ENCODE results near the gene HARS2. TPM values are rescaled to one million over a fixed set of nuclear protein-coding genes. Genes with fewer than 3 reads are reported as not detected.

Gene HARS2
- total RNA-seq, 1 donor from 2014 or later = 37.0 TPM

DNA sequence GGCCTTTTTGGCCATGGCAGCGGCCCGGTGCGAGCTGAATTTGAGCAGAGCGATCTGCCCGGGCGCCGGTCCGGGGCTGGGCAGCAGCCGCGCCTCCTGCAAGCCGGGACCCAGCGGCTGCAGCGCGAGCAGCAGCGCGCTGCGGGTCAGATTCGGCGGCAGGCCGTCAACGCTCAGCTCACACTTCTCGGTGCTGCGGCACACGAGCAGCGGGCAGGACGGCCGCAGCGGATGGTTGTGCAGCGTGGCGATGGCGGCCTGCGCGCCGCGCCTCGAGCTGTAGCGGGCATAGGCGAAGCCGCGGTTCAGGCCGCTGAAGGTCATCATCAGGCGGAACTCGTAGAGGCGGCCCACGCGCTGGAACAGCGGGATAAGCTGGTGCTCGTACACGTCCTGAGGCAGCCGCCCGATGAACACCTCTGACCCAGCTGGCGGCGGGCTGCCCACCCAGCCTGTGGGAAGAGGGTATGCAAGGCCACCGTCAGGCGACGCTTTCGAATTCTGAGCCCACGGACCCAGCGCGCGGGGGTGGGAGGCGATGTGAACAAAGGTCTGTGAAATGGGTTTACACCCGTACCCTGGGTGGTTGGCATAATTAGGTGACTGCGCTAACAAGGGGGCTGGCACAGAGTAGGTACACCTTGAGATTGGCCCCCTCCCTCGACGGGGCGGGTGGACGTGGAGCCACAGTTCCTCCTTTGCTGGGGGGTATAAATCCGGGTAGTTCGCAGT, 18.6 kb upstream of the HARS2 start:
- Mint-ChIP-seq H3K9me3 (ENCODE audit: unreplicated experiment) (no peaks in the 10 kb centered on the region), H3K4me1 (ENCODE audit: unreplicated experiment) (peaks cover 7% of the 10 kb centered on the region), H3K36me3 (ENCODE audit: low read depth, unreplicated experiment) (peaks cover 47% of the 10 kb centered on the region), H3K27me3 (ENCODE audit: unreplicated experiment) (peaks cover 16% of the 10 kb centered on the region), H3K27ac (ENCODE audit: unreplicated experiment) (no peak overlapping the region), H3K4me3 (ENCODE audit: unreplicated experiment) (no peak overlapping the region)
- peak; percentile 40 for DNase-seq (ENCODE audit: low spot score)
- no peak for TF ChIP-seq CTCF (IDR thresholded peaks at IDR 0.05; ENCODE audit: unreplicated experiment)

GRCh38 chr5:140673187-140673976, 17.9 kb upstream of the HARS2 start, which contains the start of gene DND1:
DND1 (minus strand) TSS chr5:140673576; CDS start chr5:140673542, 34 bp downstream.
- Mint-ChIP-seq H3K27me3 (ENCODE audit: unreplicated experiment) (peaks cover 16% of the 10 kb centered on the region), H3K4me3 (ENCODE audit: unreplicated experiment) (no peak within 1 kb of the TSS), H3K36me3 (ENCODE audit: low read depth, unreplicated experiment) (peaks cover 45% of the 10 kb centered on the region), H3K4me1 (ENCODE audit: unreplicated experiment) (peaks cover 5% of the 10 kb centered on the region), H3K27ac (ENCODE audit: unreplicated experiment) (no peak within 1 kb of the TSS), H3K9me3 (ENCODE audit: unreplicated experiment) (no peaks in the 10 kb centered on the region)
- no peak for TF ChIP-seq CTCF (IDR thresholded peaks at IDR 0.05; ENCODE audit: unreplicated experiment)
- no peak for DNase-seq (ENCODE audit: low spot score)

- Mint-ChIP-seq H3K4me1 (ENCODE audit: unreplicated experiment) (peaks cover 5% of the 10 kb centered on the region), H3K36me3 (ENCODE audit: low read depth, unreplicated experiment) (peaks cover 40% of the 10 kb centered on the region), H3K9me3 (ENCODE audit: unreplicated experiment) (no peaks in the 10 kb centered on the region), H3K4me3 (ENCODE audit: unreplicated experiment) (no peak overlapping the region), H3K27ac (ENCODE audit: unreplicated experiment) (no peak overlapping the region), H3K27me3 (ENCODE audit: unreplicated experiment) (peaks cover 16% of the 10 kb centered on the region)
- DNase-seq (ENCODE audit: low spot score) = no peak
- TF ChIP-seq CTCF (IDR thresholded peaks at IDR 0.05; ENCODE audit: unreplicated experiment) = no peak
These were observed 17.0 kb upstream of the HARS2 start for GRCh38 chr5:140674211-140674610.

- TF ChIP-seq CTCF (IDR thresholded peaks at IDR 0.05; ENCODE audit: unreplicated experiment) = no peak
- H3K4me1 Mint-ChIP-seq (ENCODE audit: unreplicated experiment) = peaks cover 5% of the 10 kb centered on the region
- no peaks in the 10 kb centered on the region for H3K9me3 Mint-ChIP-seq (ENCODE audit: unreplicated experiment)
- no peak overlapping the region for H3K4me3 Mint-ChIP-seq (ENCODE audit: unreplicated experiment)
- no peak for DNase-seq (ENCODE audit: low spot score)
- peaks cover 37% of the 10 kb centered on the region for H3K36me3 Mint-ChIP-seq (ENCODE audit: low read depth, unreplicated experiment)
- H3K27me3 Mint-ChIP-seq (ENCODE audit: unreplicated experiment) = peaks cover 16% of the 10 kb centered on the region
- H3K27ac Mint-ChIP-seq (ENCODE audit: unreplicated experiment) = no peak overlapping the region
These were observed 16.6 kb upstream of the HARS2 start for GRCh38 chr5:140674629-140675028.

GRCh38 chr5:140677947-140678346, 13.3 kb upstream of the HARS2 start:
- Mint-ChIP-seq H3K36me3 (ENCODE audit: low read depth, unreplicated experiment) (peaks cover 39% of the 10 kb centered on the region), H3K4me3 (ENCODE audit: unreplicated experiment) (peak overlapping the region; percentile 62), H3K4me1 (ENCODE audit: unreplicated experiment) (no peaks in the 10 kb centered on the region), H3K27ac (ENCODE audit: unreplicated experiment) (no peak overlapping the region), H3K27me3 (ENCODE audit: unreplicated experiment) (peaks cover 16% of the 10 kb centered on the region), H3K9me3 (ENCODE audit: unreplicated experiment) (no peaks in the 10 kb centered on the region)
- no peak for DNase-seq (ENCODE audit: low spot score)
- no peak for TF ChIP-seq CTCF (IDR thresholded peaks at IDR 0.05; ENCODE audit: unreplicated experiment)
